ENCODE results near the gene NR3C1. TPM values are rescaled to one million over a fixed set of nuclear protein-coding genes. Genes with fewer than 3 reads are reported as not detected.

Gene NR3C1
- total and polyA plus RNA-seq, 8 donors, result 59.2 to 98.0 (median 66.6) TPM

GRCh38 chr5:143413958-143414669, 10.6 kb upstream of the NR3C1 start:
- ATAC-seq (no peak), DNase-seq (no peak)
- Histone ChIP-seq H3K9me3 (no peaks in the 10 kb centered on the region), H3K4me1 (peaks cover 0 to 18% of the 10 kb centered on the region in 2 donors), H3K36me3 (no peaks in the 10 kb centered on the region), H3K4me3 (no peak overlapping the region), H3K27me3 (no peaks in the 10 kb centered on the region), H3K27ac (no peak overlapping the region)
- intact Hi-C loops (cut with DNase I), result loop anchor here in 1 of 2 donors (5.0 kb wide), 1 partner anchor 347 kb away; no protein-coding TSS in a partner anchor
- TF ChIP-seq CTCF (IDR thresholded peaks at IDR 0.05), result no peak

DNA sequence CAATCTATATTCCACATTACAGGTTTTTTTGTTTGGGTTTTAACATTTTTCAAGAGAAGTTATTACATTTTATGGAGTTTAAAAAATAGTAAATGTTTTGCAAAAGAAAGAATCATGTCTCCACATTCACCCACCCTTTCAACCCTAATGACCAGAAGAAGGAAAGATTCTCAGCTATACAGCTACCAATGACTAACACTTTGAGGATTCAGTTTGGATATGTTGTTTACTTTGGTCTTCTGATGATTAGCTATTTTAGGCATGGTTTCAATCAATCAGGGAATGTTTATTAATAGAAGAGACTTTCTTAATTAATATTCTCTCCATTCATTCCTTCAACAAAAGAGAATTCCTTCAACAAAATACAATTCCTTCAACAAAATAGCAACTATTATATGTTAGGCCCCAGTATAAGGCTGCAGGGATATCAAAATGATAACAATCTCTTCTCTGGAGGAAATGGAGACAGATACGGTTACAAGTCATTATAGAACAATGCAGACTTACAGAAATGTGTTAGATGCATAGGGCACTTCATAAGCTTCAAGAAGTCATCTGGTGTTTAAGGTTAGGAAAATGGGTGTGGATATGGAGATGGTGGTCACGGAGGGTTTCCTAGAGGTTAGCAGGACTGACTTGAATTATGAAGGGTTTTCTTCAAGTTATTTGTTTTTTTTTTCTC, 9.3 kb upstream of the NR3C1 start:
- TF ChIP-seq CTCF (IDR thresholded peaks at IDR 0.05), result no peak
- Histone ChIP-seq H3K9me3 (no peaks in the 10 kb centered on the region), H3K4me1 (peaks cover 0 to 10% of the 10 kb centered on the region in 2 donors), H3K27me3 (no peaks in the 10 kb centered on the region), H3K4me3 (no peak overlapping the region), H3K36me3 (no peaks in the 10 kb centered on the region), H3K27ac (no peak overlapping the region)
- ATAC-seq, result no peak
- intact Hi-C loops (cut with DNase I), result loop anchor here in 1 of 2 donors (5.0 kb wide), 1 partner anchor 346 kb away; no protein-coding TSS in a partner anchor
- DNase-seq, result no peak

- Histone ChIP-seq H3K4me1 (peaks cover 0 to 6% of the 10 kb centered on the region in 2 donors), H3K36me3 (no peaks in the 10 kb centered on the region), H3K9me3 (no peaks in the 10 kb centered on the region), H3K27me3 (no peaks in the 10 kb centered on the region), H3K4me3 (no peak overlapping the region), H3K27ac (no peak overlapping the region)
- intact Hi-C loops (cut with DNase I), result loop anchor here in 1 of 2 donors (5.0 to 10.0 kb wide), 2 partner anchors 275 to 343 kb away; no protein-coding TSS in a partner anchor
- DNase-seq (no peak), ATAC-seq (no peak)
- TF ChIP-seq CTCF (IDR thresholded peaks at IDR 0.05), result no peak
Observed at GRCh38 chr5:143409926-143410325, 6.4 kb upstream of the NR3C1 start.

- H3K36me3 ChIP-seq, result no peaks in the 10 kb centered on the region
- H3K27me3 ChIP-seq, result no peaks in the 10 kb centered on the region
- no peak overlapping the region for H3K4me3 ChIP-seq
- no peak for DNase-seq
- intact Hi-C loops (cut with DNase I), result loop anchor here in 1 of 2 donors (10.0 kb wide), 1 partner anchor 278 kb away; no protein-coding TSS in a partner anchor
- no peak overlapping the region for H3K27ac ChIP-seq
- no peak for TF ChIP-seq CTCF (IDR thresholded peaks at IDR 0.05)
- no peaks in the 10 kb centered on the region for H3K9me3 ChIP-seq
- H3K4me1 ChIP-seq, result peaks cover 0 to 6% of the 10 kb centered on the region in 2 donors
- ATAC-seq, result no peak
Observed at GRCh38 chr5:143406408-143406807, 2.9 kb upstream of the NR3C1 start.

- no peak for DNase-seq
- intact Hi-C loops (cut with DNase I), result loop anchor here in 1 of 2 donors (10.0 kb wide), 1 partner anchor 279 kb away; no protein-coding TSS in a partner anchor
- Histone ChIP-seq H3K36me3 (no peaks in the 10 kb centered on the region), H3K27ac (peak overlapping the region; percentile 100), H3K4me3 (peak overlapping the region; percentile 64 to 80), H3K9me3 (no peaks in the 10 kb centered on the region), H3K27me3 (no peaks in the 10 kb centered on the region), H3K4me1 (peaks cover 5 to 12% of the 10 kb centered on the region in 2 donors)
- ATAC-seq, result no peak
- no peak for TF ChIP-seq CTCF (IDR thresholded peaks at IDR 0.05)
Observed at GRCh38 chr5:143405849-143406098, 2.3 kb upstream of the NR3C1 start.

Data from left lung (tissue), 10 donors.